ENCODE results near the gene MMP24. TPM values are rescaled to one million over a fixed set of nuclear protein-coding genes. Genes with fewer than 3 reads are reported as not detected.

The MMP24 gene
- total and polyA plus RNA-seq, 2 of the 13 experiments (the other 11 are each of a cell fraction or from before 2014, with no cell fraction given), result 0.29 to 0.35 TPM

GRCh38 chr20:35284267-35284991, 57.9 kb downstream of the MMP24 start, which contains the start of gene EIF6 (continued):
- no peak for TF ChIP-seq CSRNP1 (CRISPR knock-in tag; IDR thresholded peaks at IDR 0.05)
- TF ChIP-seq POGZ (CRISPR knock-in tag; IDR thresholded peaks at IDR 0.05), result peak; percentile 83
- TF ChIP-seq PITX1 (CRISPR knock-in tag; IDR thresholded peaks at IDR 0.05), result peak; percentile 85
- peak; percentile 95; the same call in 1 of the 2 replicates for TF ChIP-seq KIAA2018 (CRISPR knock-in tag; IDR thresholded peaks at IDR 0.05; ENCODE audit: borderline replicate concordance)
- peak; percentile 83 for TF ChIP-seq AKAP8 (CRISPR knock-in tag; IDR thresholded peaks at IDR 0.05)
- no peak for TF ChIP-seq ZNF644 (CRISPR knock-in tag; IDR thresholded peaks at IDR 0.05; ENCODE audit: low read depth)
- TF ChIP-seq CERS6 (CRISPR knock-in tag; IDR thresholded peaks at IDR 0.05), result 0 out of 2 replicates have a peak, but pooled peaks have one; percentile 59
- TF ChIP-seq MATR3 (CRISPR knock-in tag; IDR thresholded peaks at IDR 0.05), result no peak
- peak; percentile 90 for TF ChIP-seq MED8 (CRISPR knock-in tag; IDR thresholded peaks at IDR 0.05; ENCODE audit: insufficient replicate concordance)
- no peak for TF ChIP-seq RAD51 (IDR thresholded peaks at IDR 0.05; ENCODE audit: borderline replicate concordance)
- peak; percentile 90 for TF ChIP-seq MEF2D (CRISPR knock-in tag; IDR thresholded peaks at IDR 0.05)
- TF ChIP-seq SYNCRIP (IDR thresholded peaks at IDR 0.05; ENCODE audit: insufficient read depth, low read depth, low read length), result no peak
- TF ChIP-seq MXD3 (CRISPR knock-in tag; IDR thresholded peaks at IDR 0.05), result peak; percentile 89; the same call in 1 of the 2 replicates
- no peak; the same call in 1 of the 2 replicates for TF ChIP-seq ZNF562 (CRISPR knock-in tag; IDR thresholded peaks at IDR 0.05; ENCODE audit: borderline replicate concordance)
- TF ChIP-seq ZNF251 (CRISPR knock-in tag; IDR thresholded peaks at IDR 0.05), result no peak
- no peak for TF ChIP-seq EZH2 (conservative IDR thresholded peaks at IDR 0.05; ENCODE audit: low read depth, low read length)

Data from HepG2 (cell line).